Common myeloid progenitor, CD34-positive (primary cell): Measurements from ENCODE around the gene DPP9. TPM values are rescaled to one million over a fixed set of nuclear protein-coding genes. Genes with fewer than 3 reads are reported as not detected.

ENCODE experiments used
- CTCF ChIA-PET: fragments of 350-600 bp; sonication (Branson Sonifier 250); formaldehyde crosslinking; loops from one replicate; lab custom pipeline; 2021; ENCODE audit warnings: antibody characterized with exemption; lab: Charles Lee
- POLR2A ChIA-PET: fragments of 350-600 bp; sonication (Branson Sonifier 250); formaldehyde crosslinking; loops from one replicate; lab custom pipeline; 2021; ENCODE audit warnings: antibody characterized with exemption; lab: Charles Lee
- DNase-seq, 3 donors: peaks; one replicate each; pipeline versions ENCODE4 v3.0.0 to v3.0.0-alpha.2; 2013
- H3K27ac ChIP-seq, 2 experiments: 1 replicate in 1 of 2; 2 replicates in 1 of 2; pipeline ENCODE4 v1.7.0; 2013; ENCODE audit warnings: inconsistent platforms in 2 of 2, low read length in 2 of 2, mild to moderate bottlenecking in 2 of 2, low read depth in 1 of 2, moderate library complexity in 1 of 2; ENCODE audit not compliant: severe bottlenecking in 2 of 2, insufficient read depth in 1 of 2, poor library complexity in 1 of 2
- H3K27me3 ChIP-seq, 5 experiments: replicated peaks in 2 of 5; 1 replicate in 3 of 5; 2 replicates in 2 of 5; pipeline versions ENCODE4 v1.6.1 to v1.7.0; 2013; ENCODE audit warnings: low read length in 4 of 5, mild to moderate bottlenecking in 2 of 5, moderate library complexity in 2 of 5, inconsistent platforms in 1 of 5; ENCODE audit not compliant: insufficient read depth in 5 of 5, control insufficient read depth in 4 of 5
- H3K36me3 ChIP-seq, 4 experiments: 1 replicate in 2 of 4; 2 replicates in 2 of 4; pipeline versions ENCODE4 v1.6.1 to v1.7.0; 2013; ENCODE audit warnings: low read length in 3 of 4, control low read depth in 1 of 4, mild to moderate bottlenecking in 1 of 4; ENCODE audit not compliant: control insufficient read depth in 4 of 4, insufficient read depth in 4 of 4
- H3K4me1 ChIP-seq, 4 experiments: 1 replicate in 3 of 4; 2 replicates in 1 of 4; pipeline versions ENCODE4 v1.6.1 to v1.7.1; 2013; ENCODE audit warnings: low read length in 3 of 4, mild to moderate bottlenecking in 3 of 4, control low read depth in 1 of 4, inconsistent platforms in 1 of 4, moderate library complexity in 1 of 4; ENCODE audit not compliant: control insufficient read depth in 4 of 4, insufficient read depth in 4 of 4; ENCODE audit errors: control extremely low read depth in 1 of 4
- H3K4me3 ChIP-seq, 7 experiments: 1 replicate in 4 of 7; 2 replicates in 3 of 7; pipeline versions ENCODE4 v1.5.1 to v1.7.0; 2013; ENCODE audit warnings: mild to moderate bottlenecking in 7 of 7, low read length in 6 of 7, moderate library complexity in 6 of 7, inconsistent platforms in 2 of 7, low read depth in 2 of 7, control low read depth in 1 of 7; ENCODE audit not compliant: insufficient read depth in 4 of 7, control insufficient read depth in 1 of 7; ENCODE audit errors: extremely low read depth in 1 of 7
- H3K9me3 ChIP-seq, 5 experiments: 1 replicate in 4 of 5; 2 replicates in 1 of 5; pipeline versions ENCODE4 v1.6.1 to v1.7.1; 2013; ENCODE audit warnings: low read length in 4 of 5, mild to moderate bottlenecking in 2 of 5, inconsistent platforms in 1 of 5, low read depth in 1 of 5, moderate library complexity in 1 of 5; ENCODE audit not compliant: control insufficient read depth in 4 of 5, insufficient read depth in 2 of 5; ENCODE audit errors: control extremely low read depth in 1 of 5
- WGBS: methylation state at CpG from one replicate; pipeline ENCODE4 v1.1.5; 2013; ENCODE audit not compliant: insufficient coverage; 5-methylcytosine and 5-hydroxymethylcytosine counted together
- polyA plus RNA-seq: library from polyadenylated mRNA; unstranded; fragments of 120-200 nt; gene quantifications from one replicate; pipeline ENCODE4 v1.2.1, GENCODE V29; 2013

The DPP9 gene
- polyA plus RNA-seq: 20.1 TPM

DNA sequence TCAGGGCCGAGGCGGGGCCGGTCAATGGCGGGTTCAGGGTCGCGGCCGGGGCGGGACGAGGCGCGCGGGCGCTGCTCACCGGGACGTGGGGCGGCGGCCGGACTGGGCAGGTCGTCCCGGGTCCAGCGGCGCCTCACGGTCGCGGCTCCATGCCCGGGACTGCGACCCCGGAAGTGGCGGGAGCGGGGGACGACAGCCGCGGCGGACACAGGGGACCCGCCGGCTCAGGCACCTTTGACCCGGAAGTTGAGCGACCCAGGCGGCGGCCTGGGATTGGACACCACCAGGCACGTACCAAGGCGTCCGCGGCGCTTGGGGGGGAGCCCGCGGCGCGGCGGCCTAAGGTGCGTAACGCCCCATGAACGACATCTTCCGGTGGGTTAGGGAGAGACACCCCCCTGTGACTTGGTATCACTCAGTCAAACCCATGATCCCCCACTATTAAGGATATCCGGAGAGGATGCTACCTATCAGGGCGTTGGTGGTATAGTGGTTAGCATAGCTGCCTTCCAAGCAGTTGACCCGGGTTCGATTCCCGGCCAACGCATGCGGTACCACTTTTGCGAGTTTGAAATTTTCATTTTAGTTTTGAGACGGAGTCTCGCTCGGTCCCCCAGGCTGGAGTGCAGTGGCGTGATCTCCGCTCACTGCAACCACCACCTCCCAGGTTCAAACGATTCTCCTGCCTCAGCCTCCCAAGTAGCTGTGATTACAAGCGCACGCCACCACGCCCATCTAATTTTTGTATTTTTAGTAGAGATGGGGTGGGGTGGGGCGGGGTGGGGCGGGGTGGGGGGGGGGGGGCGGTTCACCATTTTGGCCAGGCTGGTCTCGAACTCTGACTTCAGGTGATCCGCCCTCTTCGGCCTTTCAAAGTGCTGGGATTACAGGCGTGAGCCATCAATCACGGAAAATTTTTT, at the start of gene DPP9:
TSS of gene DPP9 (minus strand) at position 248 of the 920 bp plus-strand sequence. CDS start 3,936 bp downstream, outside the sequence.
- Histone ChIP-seq H3K36me3 (peaks cover 2 to 22% (median 11%) of the 10 kb centered on the region in 4 experiments), H3K4me1 (peaks cover 0 to 22% (median 19%) of the 10 kb centered on the region in 4 experiments), H3K4me3 (peak within 1 kb of the TSS; percentile 75 to 99 (median 92)), H3K27me3 (no peaks in the 10 kb centered on the region), H3K27ac (peak within 1 kb of the TSS; percentile 72 to 88), H3K9me3 (no peaks in the 10 kb centered on the region)
- ChIA-PET CTCF (interaction anchor here (0.8 to 2.7 kb wide), 2 partner anchors 67 to 278 kb away, joined by 4 to 14 read pairs; partner anchors contain the start of gene FEM1A), POLR2A (interaction anchor here (1.0 kb wide), 1 partner anchor 67 kb away, joined by 5 read pairs; the partner anchor contains the start of gene FEM1A)
- 0% methylated on average over 54 of the region's 79 CpGs for WGBS
- DNase-seq: peak; percentile 99 to 100 (median 99)

DNA sequence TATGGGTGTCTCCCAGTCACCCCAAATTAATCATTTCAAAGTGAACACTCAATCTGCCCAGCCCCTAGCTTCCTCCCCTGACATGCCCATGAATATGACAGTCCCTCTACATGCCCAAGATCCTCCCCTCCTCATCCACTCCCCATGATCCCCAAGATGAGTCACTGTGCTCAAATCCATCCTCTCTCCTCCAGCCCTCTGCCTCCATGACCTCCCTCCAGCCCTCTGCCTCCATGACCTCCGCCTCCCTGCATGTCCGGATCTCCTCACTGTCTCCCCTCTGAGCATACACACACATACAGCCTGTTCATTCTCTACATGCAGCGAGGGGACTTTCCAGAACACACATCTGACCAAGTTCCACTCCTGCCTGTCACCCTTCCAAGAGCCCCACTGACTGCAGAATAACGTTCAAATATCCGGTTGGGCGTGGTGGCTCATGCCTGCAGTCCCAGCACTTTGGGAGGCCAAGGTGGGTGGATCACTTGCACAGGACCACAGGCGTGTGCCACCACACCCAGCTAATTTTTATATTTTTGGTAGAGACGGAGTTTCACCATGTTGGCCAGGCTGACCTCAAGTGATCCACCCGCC, 49.5 kb upstream of the DPP9 start:
- H3K27me3 ChIP-seq: peaks cover 0 to 9% (median 1%) of the 10 kb centered on the region in 5 experiments
- H3K4me1 ChIP-seq: no peaks in the 10 kb centered on the region
- peaks cover 0 to 4% (median 0%) of the 10 kb centered on the region in 5 experiments for H3K9me3 ChIP-seq
- 88% methylated on average over 5 of the region's 9 CpGs for WGBS
- no peaks in the 10 kb centered on the region for H3K36me3 ChIP-seq
- H3K27ac ChIP-seq: no peak overlapping the region
- ChIA-PET CTCF (no interaction called here), POLR2A (no interaction called here)
- no peak overlapping the region for H3K4me3 ChIP-seq
- DNase-seq: no peak

DNA sequence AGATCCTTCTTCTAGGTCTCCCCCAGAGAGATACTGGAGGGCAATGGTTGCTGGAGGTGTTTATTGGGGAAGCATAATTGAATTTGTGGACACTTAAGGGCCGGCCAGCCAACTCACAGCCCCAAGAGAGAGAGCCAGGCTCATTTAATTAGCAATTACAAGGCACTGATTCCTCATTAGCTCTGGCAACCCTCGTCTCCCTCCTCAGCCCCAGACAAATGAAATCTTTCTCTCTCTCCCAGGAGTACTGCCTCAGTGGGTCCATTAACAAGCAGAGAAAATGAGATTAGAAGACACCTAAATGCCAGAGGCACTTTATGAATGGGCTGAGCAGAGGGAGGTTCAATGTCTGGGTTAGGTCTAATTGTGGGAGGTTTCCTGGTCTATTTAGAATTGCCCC, 48.9 kb upstream of the DPP9 start:
- Histone ChIP-seq H3K4me3 (no peak overlapping the region), H3K36me3 (no peaks in the 10 kb centered on the region), H3K27ac (no peak overlapping the region), H3K9me3 (peaks cover 0 to 4% (median 0%) of the 10 kb centered on the region in 5 experiments), H3K4me1 (no peaks in the 10 kb centered on the region), H3K27me3 (peaks cover 0 to 9% (median 0%) of the 10 kb centered on the region in 5 experiments)
- CTCF ChIA-PET: interaction anchor here (0.8 kb wide), 1 partner anchor 12 kb away, joined by 3 read pairs; no protein-coding TSS in a partner anchor
- POLR2A ChIA-PET: no interaction called here
- WGBS: 83% methylated on average over 1 of the region's 2 CpGs
- DNase-seq: no peak

DNA sequence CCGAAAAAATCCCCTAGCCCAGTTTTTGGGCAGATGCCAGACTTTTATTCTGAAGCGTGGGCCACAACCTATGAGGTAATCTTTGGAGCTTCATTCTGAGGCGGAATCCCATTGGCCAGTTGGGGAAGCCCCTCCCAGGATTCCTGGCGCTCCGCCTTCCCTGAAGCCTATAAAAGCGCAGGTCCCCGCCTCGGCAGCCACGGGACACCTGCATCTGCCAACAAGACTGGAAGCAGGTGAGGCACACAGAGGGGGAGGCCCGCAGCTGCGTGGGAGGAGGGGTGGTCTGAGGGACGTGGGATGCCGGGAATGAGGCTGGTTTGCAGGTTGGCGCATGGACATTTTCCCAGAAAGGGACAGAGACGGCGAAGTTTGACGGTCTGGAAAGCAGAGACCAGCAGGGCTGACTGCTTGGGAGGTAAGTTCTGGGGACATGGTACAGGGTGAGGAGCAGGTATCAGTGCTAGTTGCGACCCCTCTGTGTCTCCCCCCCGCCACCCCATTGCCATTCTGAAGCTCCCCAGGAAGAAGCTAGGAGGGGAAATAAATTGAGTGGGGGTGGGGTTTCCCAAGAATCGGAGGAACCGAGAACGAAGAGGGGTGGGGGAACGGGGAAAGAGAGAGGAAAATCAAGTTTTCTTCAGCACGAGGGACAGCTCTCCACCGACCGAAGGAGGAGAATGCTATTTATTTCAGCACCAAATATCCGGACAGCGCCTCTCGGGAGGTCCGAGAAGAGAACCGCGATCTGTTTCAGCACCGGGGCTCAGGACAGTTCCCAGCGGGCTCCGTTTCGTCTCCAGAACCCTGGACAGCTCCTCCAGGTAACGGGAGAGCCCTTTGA, 45.5 kb upstream of the DPP9 start:
- no peak overlapping the region for H3K27ac ChIP-seq
- WGBS: 5% methylated on average over 25 of the region's 37 CpGs
- H3K4me3 ChIP-seq: no peak overlapping the region

DNA sequence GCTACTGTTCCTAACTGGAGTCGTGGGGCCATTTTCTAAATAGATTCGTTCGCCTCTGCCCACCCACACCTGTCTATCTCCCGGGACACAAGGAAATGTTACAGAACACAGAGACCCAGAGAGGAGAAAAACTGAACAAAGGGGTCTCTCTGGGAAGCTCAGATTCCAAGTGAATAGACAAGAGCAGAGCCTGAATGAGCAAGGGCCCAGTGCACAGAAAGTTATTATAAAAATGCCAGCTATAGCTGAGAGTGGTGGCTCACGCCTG, 40.7 kb upstream of the DPP9 start:
- no peak overlapping the region for H3K27ac ChIP-seq
- no peak overlapping the region for H3K4me3 ChIP-seq
- H3K27me3 ChIP-seq: peaks cover 0 to 34% (median 6%) of the 10 kb centered on the region in 5 experiments
- DNase-seq: no peak
- ChIA-PET CTCF (interaction anchor here (0.8 kb wide), 1 partner anchor 24 kb away, joined by 3 read pairs; no protein-coding TSS in a partner anchor), POLR2A (no interaction called here)
- no peaks in the 10 kb centered on the region for H3K36me3 ChIP-seq
- H3K9me3 ChIP-seq: no peaks in the 10 kb centered on the region
- peaks cover 0 to 13% (median 10%) of the 10 kb centered on the region in 4 experiments for H3K4me1 ChIP-seq
- 86% methylated on average over 5 of the region's 5 CpGs for WGBS

More for the DNA sequence above, 45.5 kb upstream of the DPP9 start:
- Histone ChIP-seq H3K27me3 (peaks cover 0 to 6% (median 0%) of the 10 kb centered on the region in 5 experiments), H3K9me3 (no peaks in the 10 kb centered on the region), H3K36me3 (no peaks in the 10 kb centered on the region), H3K4me1 (no peaks in the 10 kb centered on the region)
- ChIA-PET POLR2A (no interaction called here), CTCF (interaction anchor here (1.4 to 1.8 kb wide), 2 partner anchors 27 to 31 kb away, joined by 3 to 4 read pairs; no protein-coding TSS in a partner anchor)
- peak; percentile 92 to 96 (median 94) for DNase-seq

DNA sequence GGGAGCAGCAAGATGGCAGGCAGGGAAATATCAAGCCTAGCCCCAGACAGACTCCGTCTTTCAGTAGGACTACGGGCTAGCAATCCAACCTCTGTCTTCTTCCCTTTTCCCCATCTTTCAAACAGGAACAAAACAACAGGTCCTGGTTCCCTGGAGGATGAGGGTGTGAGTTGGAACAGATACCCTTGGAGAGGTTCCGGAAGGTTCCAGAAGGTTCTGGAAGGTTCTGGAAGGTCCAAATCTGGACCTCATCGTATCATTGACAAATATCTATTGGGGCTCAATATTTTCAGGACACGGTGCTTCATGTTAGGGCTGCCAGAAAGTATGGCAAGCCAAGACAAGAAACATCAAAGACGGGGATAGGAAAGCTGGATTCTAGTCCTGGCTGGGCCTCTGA, 39.4 kb upstream of the DPP9 start:
- peaks cover 0 to 13% (median 11%) of the 10 kb centered on the region in 4 experiments for H3K4me1 ChIP-seq

More for the DNA sequence above, 39.4 kb upstream of the DPP9 start:
- Histone ChIP-seq H3K27ac (no peak overlapping the region), H3K9me3 (peaks cover 0 to 6% (median 0%) of the 10 kb centered on the region in 5 experiments), H3K27me3 (peaks cover 0 to 39% (median 6%) of the 10 kb centered on the region in 5 experiments), H3K4me3 (no peak overlapping the region), H3K36me3 (no peaks in the 10 kb centered on the region)
- CTCF ChIA-PET: no interaction called here
- no peak for DNase-seq
- POLR2A ChIA-PET: no interaction called here
- 96% methylated on average over 4 of the region's 6 CpGs for WGBS
